ENCODE results near the gene NKIRAS1.
"Not testable (repeated sequence)": the region's sequence is repeated elsewhere in the genome, so short reads cannot be mapped to it uniquely, and the experiment has no call there.

Gene NKIRAS1

DNA sequence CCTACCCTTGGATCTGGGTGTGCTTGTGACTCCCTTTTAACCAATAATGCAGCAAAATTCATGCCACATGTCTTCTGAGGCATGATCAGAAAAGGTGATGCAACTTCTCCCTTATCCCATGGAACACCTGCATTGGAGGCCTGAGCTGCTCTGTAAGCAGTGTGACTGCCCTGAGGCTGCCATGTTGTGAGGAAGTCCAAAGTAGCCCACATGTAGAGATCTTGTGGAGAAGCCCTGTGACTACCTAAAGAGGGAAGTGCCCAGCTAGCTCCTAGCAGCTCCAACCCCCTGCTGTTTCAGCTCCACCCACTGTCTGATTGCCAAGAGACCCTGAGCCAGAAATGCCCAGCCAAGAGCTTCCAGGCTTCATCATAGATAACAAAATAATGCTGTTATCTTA lies 21.9 kb upstream of the NKIRAS1 start:
- DNase-seq = no peak

DNA sequence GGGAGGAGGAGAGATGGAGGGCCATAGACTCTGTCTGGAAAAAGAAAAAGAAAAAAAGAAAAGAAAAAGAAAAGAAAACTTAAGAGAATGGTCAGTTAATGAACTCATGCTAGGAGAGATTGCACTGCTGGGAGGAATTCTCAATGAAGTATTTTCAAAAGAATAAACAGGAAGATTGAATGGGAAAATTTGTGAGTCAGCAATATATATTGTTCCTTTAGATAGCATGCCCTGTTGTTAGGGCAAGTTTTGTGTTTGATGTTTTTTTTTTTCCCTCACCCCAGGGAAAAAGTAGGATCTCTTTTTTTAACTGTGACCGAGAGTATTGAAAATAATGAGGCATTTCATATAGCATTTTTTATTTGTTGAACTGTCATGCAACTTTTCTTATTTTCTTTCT lies 20.5 kb upstream of the NKIRAS1 start:
- no peak for DNase-seq

DNA sequence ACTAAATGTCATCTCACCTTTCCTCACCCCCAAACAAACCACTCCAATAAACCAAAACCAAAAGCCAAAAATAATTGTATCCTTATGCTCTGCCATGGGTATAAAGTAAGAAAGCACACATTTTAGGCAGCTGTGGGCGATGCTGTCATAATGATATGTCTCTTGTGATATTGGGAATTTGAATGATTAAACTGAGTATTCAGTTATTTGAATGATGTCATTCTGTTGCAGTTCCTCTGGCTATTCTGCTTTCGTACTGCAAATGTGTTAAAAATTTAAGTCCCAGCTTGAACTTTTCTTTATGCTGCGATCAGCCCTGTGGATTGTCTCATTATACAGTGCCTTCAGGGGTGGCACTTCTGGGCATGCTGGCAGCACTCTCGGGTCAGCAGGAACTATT lies 17.5 kb upstream of the NKIRAS1 start:
- no peak for DNase-seq

DNA sequence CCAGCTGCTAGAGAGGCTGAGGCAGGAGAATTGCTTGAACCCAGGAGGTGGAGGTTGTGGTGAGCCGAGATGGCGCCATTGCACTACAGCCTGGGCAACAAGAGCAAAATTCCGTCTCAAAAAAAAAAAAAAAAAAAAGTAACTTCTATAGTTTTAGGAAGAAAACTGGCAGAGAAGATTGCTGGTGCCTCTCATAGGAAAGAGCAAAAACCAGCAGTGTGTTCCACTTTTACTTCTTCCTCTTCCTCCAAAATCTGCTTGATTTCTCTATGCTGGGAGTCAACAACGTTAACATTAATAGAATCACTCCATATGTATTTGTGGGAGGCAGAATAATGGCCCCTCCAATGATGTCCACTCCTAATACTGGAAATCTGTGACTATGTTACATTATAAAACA lies 15.8 kb upstream of the NKIRAS1 start:
- no peak for DNase-seq

DNA sequence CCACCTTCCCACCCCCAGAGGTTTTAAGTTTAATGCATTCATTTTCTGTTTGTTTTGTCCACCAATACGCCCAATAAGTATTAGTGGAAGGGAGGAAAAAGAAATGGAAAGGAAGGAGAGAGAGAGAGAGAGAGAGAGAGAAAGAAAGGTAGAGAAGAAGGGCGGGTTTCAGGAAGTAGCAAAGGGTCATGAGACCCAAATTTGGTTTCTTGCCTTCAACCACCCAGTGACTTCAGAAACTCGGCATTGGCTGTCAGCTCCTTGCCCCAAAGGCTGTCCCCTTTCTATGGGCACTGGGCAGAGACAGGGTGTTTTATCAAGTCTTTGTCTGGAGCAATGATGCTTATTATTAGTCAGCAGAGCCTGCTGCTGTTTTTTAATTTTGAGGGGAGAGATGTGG lies 14.8 kb upstream of the NKIRAS1 start:
- DNase-seq = no peak

DNA sequence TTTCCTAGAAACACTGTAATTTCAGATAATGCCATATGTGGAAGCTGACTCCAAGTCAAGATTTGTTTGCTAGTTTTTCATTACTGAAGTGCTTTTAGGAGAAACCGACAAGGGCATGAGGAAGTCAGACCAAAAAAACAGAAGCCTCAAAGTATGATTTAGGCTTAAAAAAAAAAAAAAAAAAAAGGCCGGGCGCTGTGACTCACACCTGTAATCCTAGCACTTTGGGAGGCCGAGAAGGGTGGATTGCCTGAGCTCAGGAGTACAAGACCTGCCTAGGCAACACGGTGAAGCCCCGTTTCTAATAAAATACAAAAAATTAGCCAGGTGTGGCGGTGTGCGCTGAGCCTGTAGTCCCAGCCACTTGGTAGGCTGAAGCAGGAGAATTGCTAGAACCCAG lies 11.7 kb upstream of the NKIRAS1 start:
- no peak for DNase-seq

DNA sequence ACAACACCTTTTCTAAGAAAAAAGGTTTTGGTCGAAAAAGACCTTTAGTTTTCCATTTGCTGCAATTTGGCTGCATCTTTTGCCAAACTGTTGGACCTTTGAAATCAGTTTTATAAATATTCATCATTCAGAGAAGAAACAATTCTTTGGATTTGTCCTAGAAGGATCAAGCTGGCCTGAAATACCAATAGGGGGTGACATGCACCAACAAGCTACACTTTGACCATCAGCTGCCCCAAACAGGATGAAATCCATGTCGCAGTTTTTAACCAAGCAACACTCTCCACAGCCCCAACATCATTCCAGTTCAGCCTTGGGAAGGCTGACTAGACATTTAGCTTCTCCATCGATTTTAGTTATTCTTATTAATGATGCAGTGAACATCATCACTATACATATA lies 9.9 kb upstream of the NKIRAS1 start:
- DNase-seq = no peak

DNA sequence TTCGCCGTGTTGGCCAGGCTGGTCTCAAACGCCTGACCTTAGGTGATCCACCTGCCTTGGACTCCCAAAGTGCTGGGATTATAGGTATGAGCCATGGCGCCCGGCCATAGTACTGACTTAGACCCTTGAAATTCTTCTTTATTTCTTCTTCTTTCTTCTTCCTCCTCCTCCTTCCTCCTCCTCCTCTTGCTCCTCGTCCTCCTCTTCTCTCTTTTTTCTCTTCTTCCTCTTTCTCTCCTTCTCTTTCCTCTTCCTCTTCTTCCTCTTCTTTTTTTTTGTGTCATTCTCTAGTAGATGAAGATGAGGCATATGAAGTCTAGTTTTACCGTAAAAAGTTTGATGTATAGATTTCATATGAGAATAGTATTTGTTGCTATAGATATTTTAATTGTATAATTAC lies 9.5 kb upstream of the NKIRAS1 start:
- DNase-seq = no peak

DNA sequence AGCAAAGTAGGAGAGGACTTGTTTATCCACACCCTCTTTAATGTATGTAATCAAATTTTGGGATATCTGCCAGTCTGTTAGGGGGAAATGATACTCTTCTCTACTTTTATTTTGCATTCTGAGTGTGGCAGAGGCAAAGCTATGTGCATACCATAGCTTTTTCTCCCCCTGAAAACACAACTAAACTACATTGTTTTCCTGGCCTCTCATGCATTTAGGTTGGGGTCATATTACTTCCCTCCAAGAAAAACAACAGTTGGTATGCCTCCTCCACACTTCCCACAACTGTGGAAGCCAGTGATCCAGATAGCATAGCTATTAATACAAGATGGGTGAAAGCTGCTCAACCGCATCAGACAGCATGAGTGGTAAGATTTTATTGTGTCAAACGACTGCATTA lies 7.0 kb upstream of the NKIRAS1 start:
- no peak for DNase-seq

DNA sequence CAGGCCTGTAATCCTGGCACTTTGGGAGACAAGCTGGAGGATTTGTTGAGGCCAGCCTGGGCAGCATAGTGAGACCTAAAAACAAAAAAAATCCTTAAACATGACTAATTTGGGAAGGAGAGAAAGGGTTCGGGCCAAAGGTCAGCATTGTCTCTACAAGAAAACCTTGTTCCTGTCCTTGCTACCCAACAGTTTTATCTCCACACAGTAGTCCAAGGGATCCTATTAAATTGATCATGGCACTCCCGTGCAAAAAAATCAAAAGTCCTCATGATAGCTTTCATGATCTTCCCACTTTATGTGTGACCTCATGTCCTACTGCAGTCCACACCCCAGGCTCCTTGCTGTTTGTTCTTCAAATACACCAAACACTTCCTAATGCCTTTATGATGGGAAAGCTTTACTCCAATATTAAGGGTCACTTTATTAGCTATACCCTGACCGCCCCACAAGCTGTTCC lies 4.3 kb upstream of the NKIRAS1 start:
- no peak for DNase-seq

DNA sequence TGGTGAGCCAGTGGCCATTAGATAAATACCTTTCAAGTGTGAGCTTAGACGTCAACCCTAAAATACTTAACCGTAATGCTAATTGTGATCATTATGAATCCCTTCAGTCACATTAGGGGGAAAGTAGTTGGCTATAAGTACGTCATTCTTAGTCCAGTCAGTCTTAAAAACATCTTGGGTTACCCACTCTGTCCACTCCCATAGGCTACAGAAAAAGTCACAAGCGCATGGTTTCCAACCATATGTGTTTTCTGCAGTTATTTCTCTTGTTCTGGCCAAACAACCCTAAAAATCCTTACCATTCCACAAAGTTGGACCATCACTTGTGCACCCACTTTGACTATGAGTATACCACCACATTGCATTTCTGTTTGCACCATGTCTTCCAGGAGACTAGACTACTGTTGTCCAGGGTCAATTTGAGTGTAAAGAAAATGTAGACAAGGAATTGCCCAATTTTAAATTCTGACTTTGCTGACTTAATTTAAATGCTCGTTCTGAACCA lies 3.4 kb upstream of the NKIRAS1 start:
- DNase-seq = no peak

DNA sequence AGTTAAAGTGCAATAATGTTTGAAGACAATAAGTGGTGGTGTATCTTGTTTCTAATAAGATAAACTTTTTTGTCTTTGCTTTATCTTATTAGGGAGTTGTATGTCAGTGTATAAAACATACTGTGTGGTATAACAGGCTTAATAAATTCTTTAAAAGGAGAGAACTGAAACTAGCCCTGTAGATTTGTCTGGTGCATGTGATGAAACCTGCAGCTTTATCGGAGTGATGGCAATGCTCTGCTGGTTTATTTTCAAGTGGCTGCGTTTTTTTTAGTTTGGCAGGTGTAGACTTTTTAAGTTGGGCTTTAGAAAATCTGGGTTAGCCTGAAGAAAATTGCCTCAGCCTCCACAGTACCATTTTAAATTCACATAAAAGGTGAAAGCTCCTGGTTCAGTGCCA lies 2.8 kb upstream of the NKIRAS1 start:
- DNase-seq = no peak

DNA sequence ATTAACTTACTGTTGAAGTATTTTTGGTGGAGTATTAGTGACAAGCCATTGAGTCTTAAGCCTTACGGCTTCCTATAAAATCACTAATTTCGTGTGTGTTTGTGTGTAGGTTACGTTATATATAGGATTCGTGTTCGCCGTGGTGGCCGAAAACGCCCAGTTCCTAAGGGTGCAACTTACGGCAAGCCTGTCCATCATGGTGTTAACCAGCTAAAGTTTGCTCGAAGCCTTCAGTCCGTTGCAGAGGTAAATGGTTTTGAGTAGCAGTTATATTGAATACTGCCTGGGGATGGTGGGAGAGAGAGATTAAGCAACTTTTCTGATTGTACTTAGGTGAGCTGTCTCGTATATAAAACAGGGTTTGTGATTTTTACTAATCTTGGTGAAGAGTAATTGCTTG lies 1.5 kb upstream of the NKIRAS1 start:
- not testable (repeated sequence) for DNase-seq

DNA sequence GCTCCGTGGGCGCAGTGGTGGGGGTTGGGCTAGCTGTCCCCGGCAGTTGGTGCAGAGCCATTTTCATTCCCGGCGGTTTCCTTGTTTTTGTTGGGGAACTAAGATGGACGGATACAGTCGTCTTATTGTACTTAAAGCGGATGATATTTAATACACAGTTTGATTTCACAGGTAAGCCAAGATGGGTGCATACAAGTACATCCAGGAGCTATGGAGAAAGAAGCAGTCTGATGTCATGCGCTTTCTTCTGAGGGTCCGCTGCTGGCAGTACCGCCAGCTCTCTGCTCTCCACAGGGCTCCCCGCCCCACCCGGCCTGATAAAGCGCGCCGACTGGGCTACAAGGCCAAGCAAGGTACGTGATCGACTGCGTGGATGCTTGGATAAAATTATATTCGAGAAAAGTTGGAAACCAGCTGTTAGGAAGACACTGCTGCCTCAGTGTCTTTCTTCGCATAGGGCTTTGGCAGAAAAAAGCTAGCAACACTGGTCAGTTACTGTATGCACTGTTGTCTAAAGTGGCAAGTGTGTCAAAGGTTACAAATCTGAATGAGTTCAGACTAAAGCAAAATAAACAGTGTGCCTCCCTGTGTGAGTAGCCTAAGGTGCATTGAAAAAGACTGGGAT lies 1.0 kb upstream of the NKIRAS1 start:
- peak in 1 of 2 experiments; percentile 44 for DNase-seq

DNA sequence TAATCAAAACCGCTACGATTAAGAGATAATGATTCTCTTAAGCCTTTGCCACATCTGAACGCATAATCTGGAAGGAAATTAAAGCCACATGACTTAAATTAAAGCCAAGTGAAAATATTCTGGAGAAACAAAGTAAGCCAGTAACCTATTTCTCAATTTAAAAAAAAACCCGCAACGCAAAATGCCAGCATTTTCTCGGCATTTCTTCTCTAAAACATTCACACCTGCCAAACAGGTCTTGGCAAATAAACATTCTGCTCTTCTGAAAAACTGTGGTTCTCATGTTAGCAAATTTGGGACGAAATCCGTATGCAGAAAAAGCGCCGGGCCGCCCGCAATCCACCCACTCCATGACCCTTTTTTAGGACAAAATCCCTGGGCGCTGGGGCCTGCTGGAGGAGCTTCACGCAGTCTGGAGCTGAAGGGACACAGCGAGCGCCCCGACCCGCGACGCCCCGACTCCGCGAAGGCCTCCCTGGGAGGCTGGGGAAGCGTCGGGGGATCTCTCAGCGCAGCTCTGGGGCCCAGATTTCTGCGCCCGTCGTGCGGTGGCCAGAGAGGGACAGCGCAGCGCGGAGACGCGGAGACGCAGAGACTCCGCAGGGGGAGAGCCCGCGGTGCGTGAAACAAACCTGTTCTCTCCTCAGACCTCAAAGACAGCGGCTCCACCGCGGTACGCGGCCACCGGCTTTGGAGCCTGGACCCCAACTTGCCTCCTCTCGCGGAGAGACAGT lies 471 bp downstream of the NKIRAS1 start:
- no peak for DNase-seq

DNA sequence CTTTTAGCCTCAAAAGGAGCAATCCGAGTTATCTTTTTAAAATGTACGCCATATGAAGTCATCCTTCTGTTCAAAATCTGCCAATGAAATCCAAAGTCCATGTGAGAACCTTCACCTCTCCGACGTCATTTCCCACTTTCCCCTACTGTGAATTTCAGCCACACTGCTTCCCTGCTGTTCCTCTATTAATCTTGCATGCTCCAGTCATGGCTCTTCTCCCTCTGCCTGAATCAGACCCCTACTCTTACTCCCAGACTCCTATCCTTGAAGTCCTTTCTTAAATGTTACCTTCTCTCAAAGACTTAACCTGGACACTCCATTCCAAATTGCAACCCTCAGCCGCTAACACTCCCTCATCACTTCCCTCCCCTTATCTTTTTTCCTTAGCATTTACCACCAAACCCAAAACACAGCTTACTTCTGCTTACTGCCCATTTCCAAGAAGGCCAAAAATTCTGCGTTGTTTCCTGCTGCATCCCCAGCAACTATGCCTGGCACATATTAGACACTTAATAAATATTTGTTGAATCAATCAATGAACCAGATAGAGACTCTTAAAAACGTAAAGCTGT lies 1.2 kb downstream of the NKIRAS1 start:
- peak in 1 of 2 experiments; percentile 46 for DNase-seq

DNA sequence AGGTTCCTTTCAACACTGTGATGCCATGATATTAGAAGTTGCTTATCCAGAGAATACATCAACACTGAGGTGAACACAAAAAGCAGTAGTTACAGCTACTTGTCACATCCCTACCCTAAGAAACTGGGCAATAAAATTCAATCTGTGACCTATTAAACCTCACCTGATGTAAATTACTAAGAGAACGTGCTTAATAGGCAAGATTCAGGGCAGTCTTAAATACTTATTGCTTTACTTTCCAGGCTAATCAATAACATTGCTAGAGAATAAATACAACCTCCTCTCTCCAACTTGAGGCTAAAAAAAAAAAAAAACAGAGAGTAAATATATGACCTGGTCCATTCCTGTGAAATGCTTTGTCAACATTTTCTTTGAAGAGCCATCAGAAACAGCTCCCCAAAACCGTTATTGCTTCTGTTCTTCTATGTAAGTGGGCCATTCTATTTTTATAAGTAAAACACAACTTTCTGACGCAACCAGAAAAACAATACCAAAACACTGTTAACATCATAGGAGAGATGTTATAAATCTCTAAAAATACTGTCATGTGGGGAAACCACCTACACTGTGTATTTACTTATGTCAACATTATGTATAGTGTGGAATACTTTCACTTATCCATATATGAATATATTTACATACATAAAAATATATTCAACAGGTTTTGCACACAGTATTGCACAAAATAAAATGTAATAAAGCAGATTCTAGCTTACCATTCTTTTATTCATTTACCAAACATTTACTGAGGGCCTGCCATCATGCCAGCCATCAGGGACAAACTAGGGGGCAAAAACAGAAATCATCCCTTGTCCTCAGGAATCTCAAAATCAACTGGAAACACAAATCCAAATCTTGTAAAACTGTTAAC lies 2.7 kb downstream of the NKIRAS1 start:
- no peak for DNase-seq

DNA sequence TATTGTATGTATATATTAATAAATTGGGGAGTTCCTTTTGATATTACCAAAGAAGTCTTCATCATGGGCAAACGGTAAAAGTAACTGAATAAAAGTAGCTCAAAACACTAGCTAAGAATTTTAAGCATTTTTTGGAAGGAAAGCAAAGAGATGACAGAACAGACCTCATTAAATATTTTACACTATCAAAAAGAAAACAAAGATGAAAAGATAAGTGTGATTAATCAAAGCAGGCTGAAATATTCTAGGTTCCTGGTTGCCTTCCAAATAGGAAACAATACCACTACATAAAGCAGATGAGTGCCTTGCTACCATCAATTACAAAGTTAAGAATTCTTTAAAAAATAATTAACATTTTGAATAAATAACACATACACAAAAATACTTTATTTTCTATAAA lies 3.6 kb downstream of the NKIRAS1 start:
- DNase-seq = no peak

DNA sequence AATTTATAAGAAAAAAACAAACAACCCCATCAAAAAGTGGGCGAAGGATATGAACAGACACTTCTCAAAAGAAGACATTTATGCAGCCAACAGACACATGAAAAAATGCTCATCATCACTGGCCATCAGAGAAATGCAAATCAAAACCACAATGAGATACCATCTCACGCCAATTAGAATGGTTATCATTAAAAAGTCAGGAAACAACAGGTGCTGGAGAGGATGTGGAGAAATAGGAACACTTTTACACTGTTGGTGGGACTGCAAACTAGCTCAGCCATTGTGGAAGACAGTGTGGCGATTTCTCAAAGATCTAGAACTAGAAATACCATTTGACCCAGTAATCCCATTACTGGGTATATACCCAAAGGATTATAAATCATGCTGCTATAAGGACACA lies 4.5 kb downstream of the NKIRAS1 start:
- DNase-seq = not testable (repeated sequence)

DNA sequence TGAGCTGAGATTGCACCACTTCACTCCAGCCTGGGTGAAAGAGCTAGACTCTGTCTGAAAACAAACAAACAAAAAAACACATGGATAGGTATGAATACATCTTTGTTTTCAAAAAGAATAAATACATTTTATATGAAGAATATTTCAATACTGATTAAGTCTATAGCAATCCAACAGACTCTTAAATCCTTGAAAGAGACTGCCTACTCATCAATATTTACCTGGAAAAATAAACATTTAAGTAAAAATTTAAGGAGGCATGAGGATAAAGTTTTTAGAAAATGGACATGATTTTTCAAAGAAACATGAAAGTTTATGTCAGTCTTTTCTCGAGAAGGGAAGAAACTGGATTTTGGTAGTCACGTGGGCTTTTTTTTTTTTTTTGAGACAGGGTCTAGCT lies 5.4 kb downstream of the NKIRAS1 start:
- DNase-seq = no peak

DNA sequence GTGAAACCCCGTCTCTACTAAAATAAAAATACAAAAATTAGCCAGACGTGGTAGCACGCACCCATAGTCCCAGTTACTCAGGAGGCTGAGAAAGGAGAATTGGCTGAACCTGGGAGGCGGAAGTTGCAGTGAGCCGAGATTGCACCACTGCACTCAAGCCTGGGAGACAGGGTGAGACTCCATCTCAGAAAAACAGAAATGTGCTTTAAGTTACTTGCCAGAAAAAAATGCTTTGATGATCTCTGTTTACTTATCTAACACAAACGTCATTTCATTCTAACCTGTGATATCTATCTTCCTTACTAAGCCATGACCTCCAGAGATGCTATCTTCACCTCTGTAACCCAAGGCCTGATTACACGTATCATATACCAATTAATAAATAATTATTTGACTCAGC lies 7.4 kb downstream of the NKIRAS1 start:
- DNase-seq = no peak

DNA sequence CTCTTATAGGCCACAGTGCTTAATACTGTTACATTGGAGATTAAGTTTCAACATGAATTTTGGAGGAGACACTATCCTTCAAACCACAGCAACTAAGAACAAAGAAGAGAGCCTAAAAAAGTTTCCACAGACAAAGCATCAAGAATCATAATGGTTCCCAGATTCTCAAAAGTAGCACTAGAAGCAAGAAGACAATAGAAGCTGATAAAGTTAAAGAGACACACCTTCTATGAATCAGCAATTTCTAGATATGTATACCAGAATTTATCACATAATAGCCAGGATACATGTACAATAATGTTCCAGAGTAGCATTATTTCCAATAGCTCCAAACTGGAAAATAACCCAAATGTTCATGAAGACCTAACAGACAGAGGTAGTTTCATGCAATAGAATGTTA lies 12.2 kb downstream of the NKIRAS1 start:
- no peak for DNase-seq

DNA sequence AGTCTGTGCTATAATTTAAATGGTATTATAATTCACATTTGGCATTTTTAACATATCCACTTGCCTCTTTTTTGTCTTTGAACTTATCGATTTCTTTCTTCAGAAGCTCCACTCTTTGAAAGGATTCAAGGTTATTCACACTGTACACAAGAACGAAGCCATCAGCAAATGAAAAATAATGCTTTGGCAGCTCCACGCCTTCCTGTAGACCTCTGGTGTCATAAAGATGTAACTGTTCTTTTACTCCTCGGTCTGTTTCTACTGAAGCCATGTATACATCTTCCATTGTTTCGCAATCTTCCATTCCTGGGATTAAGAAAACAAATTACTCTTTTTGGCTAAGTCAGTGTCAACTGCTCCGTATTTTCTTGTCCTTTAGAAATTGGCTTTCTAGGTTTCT lies 16.0 kb downstream of the NKIRAS1 start:
- DNase-seq = no peak
